Stimulated activated CD4-positive, alpha-beta T cell treated with anti-CD3 and anti-CD28 coated beads, Interleukin-2, amount 100 ng/mL, for 24 hours (primary cell): Measurements from ENCODE around the gene SLC7A6.

Experiments used
- DNase-seq, 2 donors: peaks; one replicate each; pipeline ENCODE4 v3.0.0-alpha.2; 2020

The SLC7A6 gene

GRCh38 chr16:68310774-68311511 lies 46.6 kb downstream of the SLC7A6 start, which contains the start of the genes PRMT7 and SLC7A6OS:
Gene PRMT7 (plus strand): TSS chr16:68311019. CDS start chr16:68315980, 4,961 bp downstream.
Gene SLC7A6OS (minus strand): TSS chr16:68310946. CDS start chr16:68310926, 20 bp downstream.
- DNase-seq, result peak; percentile 92 to 94

GRCh38 chr16:68313116-68313515 lies 48.8 kb downstream of the SLC7A6 start:
- no peak for DNase-seq

- peak; percentile 42 to 54 for DNase-seq
Measured at GRCh38 chr16:68319185-68319908, 55.0 kb downstream of the SLC7A6 start.

GRCh38 chr16:68324336-68324735 lies 60.0 kb downstream of the SLC7A6 start:
- no peak for DNase-seq

GRCh38 chr16:68324780-68325357 lies 60.5 kb downstream of the SLC7A6 start:
- no peak for DNase-seq

- peak; percentile 78 to 81 for DNase-seq
Measured at GRCh38 chr16:68328151-68328859, 64.0 kb downstream of the SLC7A6 start.

- DNase-seq, result no peak
Measured at GRCh38 chr16:68328860-68329390, 64.6 kb downstream of the SLC7A6 start.

GRCh38 chr16:68331879-68332410 lies 67.6 kb downstream of the SLC7A6 start:
- no peak for DNase-seq

- DNase-seq, result no peak
Measured at GRCh38 chr16:68332411-68333121, 68.2 kb downstream of the SLC7A6 start.

GRCh38 chr16:68335175-68335574 lies 70.8 kb downstream of the SLC7A6 start:
- DNase-seq, result no peak

- DNase-seq, result no peak
Measured at GRCh38 chr16:68338326-68339119, 74.2 kb downstream of the SLC7A6 start.

- DNase-seq, result no peak
Measured at GRCh38 chr16:68339214-68339613, 74.9 kb downstream of the SLC7A6 start.

GRCh38 chr16:68342620-68343019 lies 78.3 kb downstream of the SLC7A6 start:
- no peak for DNase-seq

- no peak for DNase-seq
Measured at GRCh38 chr16:68343137-68343536, 78.8 kb downstream of the SLC7A6 start.

- no peak for DNase-seq
Measured at GRCh38 chr16:68344252-68344651, 79.9 kb downstream of the SLC7A6 start.

GRCh38 chr16:68345351-68345810 lies 81.1 kb downstream of the SLC7A6 start:
- no peak for DNase-seq

GRCh38 chr16:68345958-68346635 lies 81.8 kb downstream of the SLC7A6 start:
- no peak for DNase-seq

- DNase-seq, result no peak
Measured at GRCh38 chr16:68346892-68347480, 82.7 kb downstream of the SLC7A6 start.

GRCh38 chr16:68347605-68348004 lies 83.3 kb downstream of the SLC7A6 start:
- DNase-seq, result no peak
